Endothelial cell (in vitro differentiated cells): ENCODE measurements around the gene CD4. TPM values are rescaled to one million over a fixed set of nuclear protein-coding genes. Genes with fewer than 3 reads are reported as not detected.

ENCODE experiments used
- DNase-seq: peaks from one replicate; pipeline ENCODE4 v3.0.0; 2021; ENCODE audit warnings: low spot score
- H3K27ac Mint-ChIP-seq: one replicate; pipeline ENCODE4 v1.8.0; 2021; ENCODE audit warnings: mixed read lengths, inconsistent platforms; ENCODE audit not compliant: unreplicated experiment
- H3K27me3 Mint-ChIP-seq: one replicate; pipeline ENCODE4 v1.8.0; 2021; ENCODE audit warnings: mild to moderate bottlenecking, moderate library complexity, mixed read lengths, inconsistent platforms; ENCODE audit not compliant: unreplicated experiment
- H3K36me3 Mint-ChIP-seq: one replicate; pipeline ENCODE4 v1.8.0; 2021; ENCODE audit warnings: mild to moderate bottlenecking, low read depth, mixed read lengths, inconsistent platforms; ENCODE audit not compliant: unreplicated experiment
- H3K4me1 Mint-ChIP-seq: one replicate; pipeline ENCODE4 v1.8.0; 2021; ENCODE audit warnings: mild to moderate bottlenecking, mixed read lengths, inconsistent platforms; ENCODE audit not compliant: unreplicated experiment
- H3K4me3 Mint-ChIP-seq: one replicate; pipeline ENCODE4 v1.8.0; 2021; ENCODE audit warnings: mild to moderate bottlenecking, mixed read lengths, inconsistent platforms; ENCODE audit not compliant: unreplicated experiment
- H3K9me3 Mint-ChIP-seq: one replicate; pipeline ENCODE4 v1.8.0; 2021; ENCODE audit warnings: mixed read lengths, inconsistent platforms; ENCODE audit not compliant: unreplicated experiment
- total RNA-seq: library from RNA; stranded (reverse); fragmentation: NEBNext Ultra II Directional; extraction: Animal tissue kit (Norgen Biotek cat#: 25700); gene quantifications from one replicate; pipeline ENCODE4 v1.2.1, GENCODE V29; 2021; ENCODE audit not compliant: unreplicated experiment
- TF ChIP-seq, protein P1 (sequence below): fragments of 200-600 bp; sonication (generic); IDR thresholded peaks from one replicate; pipeline ENCODE4 v1.5.0; 2021; ENCODE audit warnings: antibody characterized with exemption; ENCODE audit not compliant: unreplicated experiment

CD4 gene
- total RNA-seq, 1 donor from 2014 or later = 4.7 TPM

- Mint-ChIP-seq H3K27ac (peak overlapping the region; percentile 50), H3K4me1 (peaks cover 31% of the 10 kb centered on the region), H3K27me3 (peaks cover 11% of the 10 kb centered on the region), H3K36me3 (peaks cover 37% of the 10 kb centered on the region), H3K9me3 (no peaks in the 10 kb centered on the region), H3K4me3 (peak overlapping the region; percentile 62)
- TF ChIP-seq, protein P1, sequence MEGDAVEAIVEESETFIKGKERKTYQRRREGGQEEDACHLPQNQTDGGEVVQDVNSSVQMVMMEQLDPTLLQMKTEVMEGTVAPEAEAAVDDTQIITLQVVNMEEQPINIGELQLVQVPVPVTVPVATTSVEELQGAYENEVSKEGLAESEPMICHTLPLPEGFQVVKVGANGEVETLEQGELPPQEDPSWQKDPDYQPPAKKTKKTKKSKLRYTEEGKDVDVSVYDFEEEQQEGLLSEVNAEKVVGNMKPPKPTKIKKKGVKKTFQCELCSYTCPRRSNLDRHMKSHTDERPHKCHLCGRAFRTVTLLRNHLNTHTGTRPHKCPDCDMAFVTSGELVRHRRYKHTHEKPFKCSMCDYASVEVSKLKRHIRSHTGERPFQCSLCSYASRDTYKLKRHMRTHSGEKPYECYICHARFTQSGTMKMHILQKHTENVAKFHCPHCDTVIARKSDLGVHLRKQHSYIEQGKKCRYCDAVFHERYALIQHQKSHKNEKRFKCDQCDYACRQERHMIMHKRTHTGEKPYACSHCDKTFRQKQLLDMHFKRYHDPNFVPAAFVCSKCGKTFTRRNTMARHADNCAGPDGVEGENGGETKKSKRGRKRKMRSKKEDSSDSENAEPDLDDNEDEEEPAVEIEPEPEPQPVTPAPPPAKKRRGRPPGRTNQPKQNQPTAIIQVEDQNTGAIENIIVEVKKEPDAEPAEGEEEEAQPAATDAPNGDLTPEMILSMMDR = no peak
- no peak for DNase-seq
These were observed 60.7 kb downstream of the CD4 start for GRCh38 chr12:6849976-6850560.

DNA sequence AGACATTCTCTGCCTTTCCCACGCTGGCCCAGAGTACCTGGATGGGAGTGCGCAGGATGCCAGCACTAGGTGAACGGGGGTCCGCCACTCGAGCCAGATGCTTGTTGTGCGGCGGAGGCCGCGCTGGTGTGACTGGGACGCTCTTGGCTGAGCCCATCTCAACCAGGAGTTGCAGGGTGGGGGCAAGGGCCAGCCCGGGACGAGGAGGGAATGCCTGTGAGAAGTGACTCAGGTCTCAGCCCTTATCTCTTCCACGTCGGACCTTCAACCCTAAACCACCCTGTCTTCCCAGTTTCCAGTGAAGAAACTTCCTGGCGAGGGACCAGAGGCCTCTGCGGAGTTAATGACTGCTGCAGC lies 61.4 kb downstream of the CD4 start:
- Mint-ChIP-seq H3K9me3 (no peaks in the 10 kb centered on the region), H3K36me3 (peaks cover 38% of the 10 kb centered on the region), H3K4me1 (peaks cover 31% of the 10 kb centered on the region), H3K4me3 (peak overlapping the region; percentile 99), H3K27ac (no peak overlapping the region), H3K27me3 (peaks cover 11% of the 10 kb centered on the region)
- TF ChIP-seq, protein P1 = no peak
- DNase-seq = no peak

- Mint-ChIP-seq H3K4me3 (peak within 1 kb of the TSS; percentile 99), H3K27me3 (peaks cover 11% of the 10 kb centered on the region), H3K9me3 (no peaks in the 10 kb centered on the region), H3K27ac (peak within 1 kb of the TSS; percentile 90), H3K36me3 (peaks cover 39% of the 10 kb centered on the region), H3K4me1 (peaks cover 31% of the 10 kb centered on the region)
- TF ChIP-seq, protein P1 = no peak
- peak; percentile 88 for DNase-seq
These were observed 62.0 kb downstream of the CD4 start, which contains the start of gene CDCA3 for GRCh38 chr12:6851153-6851920. CDCA3 (minus strand) TSS chr12:6851286; CDS start chr12:6850952, 334 bp downstream.

DNA sequence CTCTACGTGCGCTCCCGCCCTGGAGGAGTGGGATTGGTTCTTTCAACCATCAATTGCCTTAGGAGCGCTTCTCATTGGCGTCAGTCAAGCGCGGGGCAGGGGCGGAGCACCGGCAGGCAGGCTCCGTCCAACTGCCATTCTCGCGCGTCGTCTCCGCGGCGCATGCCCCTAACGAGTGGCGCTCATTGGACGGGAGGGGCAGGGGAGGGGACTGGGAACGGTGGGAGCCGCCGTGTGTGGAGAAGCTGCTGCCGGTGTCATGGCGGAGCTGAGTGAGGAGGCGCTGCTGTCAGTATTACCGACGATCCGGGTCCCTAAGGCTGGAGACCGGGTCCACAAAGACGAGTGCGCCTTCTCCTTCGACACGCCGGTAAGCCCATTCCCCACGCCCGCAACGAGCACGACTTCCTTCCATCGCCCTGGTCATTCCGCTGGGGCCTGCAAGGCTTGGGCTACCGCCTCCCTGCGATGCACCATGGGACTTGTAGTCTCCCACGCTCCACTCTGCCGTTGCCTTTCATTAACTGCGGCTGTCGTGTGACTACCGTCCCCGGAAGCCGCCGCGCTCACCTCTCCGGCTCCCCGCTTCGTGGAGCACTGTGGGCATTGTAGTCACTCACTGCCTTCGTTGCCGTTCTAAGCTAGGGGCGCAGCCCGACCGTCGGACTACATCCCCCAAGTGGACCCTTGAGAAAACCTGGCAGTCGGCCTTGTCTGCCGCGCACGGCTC lies 62.8 kb downstream of the CD4 start, which contains the start of gene USP5:
USP5 (plus strand) TSS at position 230 of the 730 bp plus-strand sequence; CDS start at position 260, 30 bp downstream.
- H3K4me1 Mint-ChIP-seq = peaks cover 31% of the 10 kb centered on the region
- peak within 1 kb of the TSS; percentile 90 for H3K27ac Mint-ChIP-seq
- peak; percentile 98 for DNase-seq
- H3K9me3 Mint-ChIP-seq = no peaks in the 10 kb centered on the region
- peak within 1 kb of the TSS; percentile 99 for H3K4me3 Mint-ChIP-seq
- H3K27me3 Mint-ChIP-seq = peaks cover 10% of the 10 kb centered on the region
- H3K36me3 Mint-ChIP-seq = peaks cover 38% of the 10 kb centered on the region
- TF ChIP-seq, protein P1 = no peak
